Endothelial cell of umbilical vein (primary cell): ENCODE measurements around the gene TRAPPC14. TPM values are rescaled to one million over a fixed set of nuclear protein-coding genes. Genes with fewer than 3 reads are reported as not detected.

Source experiments
- BruUV-seq: library from RNA; stranded (reverse); fragments of 400-500 nt; replicated peaks from 2 replicates; lab custom pipeline; 2021; lab: Mats Ljungman, UMichigan
- CTCF ChIA-PET: fragments of 300-600, 350-600 bp; sonication (Branson Sonifier 250); formaldehyde crosslinking; loops from one replicate; lab custom pipeline; 2021; ENCODE audit warnings: antibody characterized with exemption, inconsistent platforms; lab: Charles Lee
- POLR2A ChIA-PET: fragments of 300-600, 350-600 bp; sonication (Branson Sonifier 250); formaldehyde crosslinking; loops from one replicate; lab custom pipeline; 2021; ENCODE audit warnings: antibody characterized with exemption, inconsistent platforms; lab: Charles Lee
- DNase-seq: peaks from one replicate; pipeline ENCODE4 v3.0.0-alpha.2; 2011; ENCODE audit warnings: low read depth, low spot score
- FAIRE-seq: peaks from 2 replicates; lab custom pipeline; 2011; peaks lifted over from hg19 to GRCh38; lab: Jason Lieb, UNC
- H2AFZ ChIP-seq: 2 replicates; pipeline ENCODE4 v1.6.0; 2012; ENCODE audit warnings: low read depth, low read length, control low read depth, inconsistent platforms
- H3K27ac ChIP-seq: 2 replicates; pipeline ENCODE4 v1.5.1; 2011; ENCODE audit warnings: low read depth, mild to moderate bottlenecking, control low read depth, low read length, moderate library complexity; ENCODE audit not compliant: insufficient read depth
- H3K27me3 ChIP-seq, 2 experiments: 2 replicates each; pipeline versions ENCODE4 v1.6.0 to v1.6.1; 2011; ENCODE audit warnings: low read length in 2 of 2, mixed read lengths in 1 of 2; ENCODE audit not compliant: control insufficient read depth in 2 of 2, insufficient read depth in 2 of 2
- H3K36me3 ChIP-seq, 2 experiments: 2 replicates in 1 of 2; 3 replicates in 1 of 2; pipeline ENCODE4 v1.5.1; 2011; ENCODE audit warnings: low read length in 2 of 2, mild to moderate bottlenecking in 1 of 2, moderate library complexity in 1 of 2; ENCODE audit not compliant: control insufficient read depth in 2 of 2, insufficient read depth in 2 of 2; ENCODE audit errors: extremely low read depth in 1 of 2
- H3K4me1 ChIP-seq: 3 replicates; pipeline ENCODE4 v1.5.1; 2011; ENCODE audit warnings: mild to moderate bottlenecking, low read length; ENCODE audit not compliant: control insufficient read depth, insufficient read depth; ENCODE audit errors: extremely low read depth
- H3K4me2 ChIP-seq: 2 replicates; pipeline ENCODE4 v1.6.1; 2011; ENCODE audit warnings: low read length, control low read depth, mixed read lengths; ENCODE audit not compliant: insufficient read depth
- H3K4me3 ChIP-seq, 3 experiments: fragments of 200-600 bp in 1 of 3; sonication (generic), shearing (Covaris generic) in 1 of 3; replicated peaks in 1 of 3; 2 replicates each; pipeline ENCODE4 v1.5.1; 2011 to 2016; ENCODE audit warnings: control low read depth in 3 of 3, low read length in 3 of 3, mild to moderate bottlenecking in 2 of 3, inconsistent platforms in 1 of 3, low read depth in 1 of 3, moderate library complexity in 1 of 3; ENCODE audit not compliant: insufficient read depth in 1 of 3
- H3K79me2 ChIP-seq: 2 replicates; pipeline ENCODE4 v1.6.0; 2012; ENCODE audit warnings: low read length, inconsistent platforms; ENCODE audit not compliant: control insufficient read depth, insufficient read depth
- H3K9ac ChIP-seq: replicated peaks from 2 replicates; pipeline ENCODE3; 2011; ENCODE audit warnings: low read length, control low read depth; ENCODE audit not compliant: insufficient read depth; ENCODE audit errors: extremely low read depth
- H3K9me1 ChIP-seq: replicated peaks from 3 replicates; pipeline ENCODE4 v1.6.0; 2011; ENCODE audit warnings: mild to moderate bottlenecking, low read length; ENCODE audit not compliant: control insufficient read depth, insufficient read depth; ENCODE audit errors: extremely low read depth
- H3K9me3 ChIP-seq: replicated peaks from 2 replicates; pipeline ENCODE4 v1.5.1; 2012; ENCODE audit warnings: low read length, inconsistent platforms; ENCODE audit not compliant: control insufficient read depth, insufficient read depth
- H4K20me1 ChIP-seq: replicated peaks from 2 replicates; pipeline ENCODE3; 2011; ENCODE audit warnings: mild to moderate bottlenecking, low read length; ENCODE audit not compliant: control insufficient read depth, insufficient read depth; ENCODE audit errors: extremely low read depth
- EZH2 ChIP-seq: IDR thresholded peaks from 2 replicates; pipeline ENCODE4 v1.6.1; 2012; ENCODE audit warnings: borderline replicate concordance, low read depth, mild to moderate bottlenecking, moderate library complexity, low read length, inconsistent platforms; ENCODE audit not compliant: severe bottlenecking
- POLR2A ChIP-seq: IDR thresholded peaks from 2 replicates; pipeline ENCODE4 v1.6.1; 2012; ENCODE audit warnings: low read depth, mild to moderate bottlenecking, control low read depth, low read length
- POLR2AphosphoS5 ChIP-seq: IDR thresholded peaks from 2 replicates; pipeline ENCODE4 v1.6.1; 2012; ENCODE audit warnings: low read depth, mild to moderate bottlenecking, control low read depth, low read length, moderate library complexity; ENCODE audit not compliant: insufficient read depth
- dilution Hi-C: fragments of 300-500 bp; cut with MboI; formaldehyde crosslinking; loops from one replicate; pipeline ENCODE4 v1.15.0; 2019; ENCODE audit warnings: low sequenced_read_pairs; ENCODE audit not compliant: extremely low pct_ligation_motif_present
- intact Hi-C: fragments of 100-400 bp; cut with micrococcal nuclease; formaldehyde crosslinking; loops from one replicate; pipeline ENCODE4 v1.10.0; 2022
- polyA plus RNA-seq, 4 experiments: library from polyadenylated mRNA; depleted of rRNA in 3 of 4; stranded (reverse) in 3 of 4; unstranded in 1 of 4; fragments of >200 nt; gene quantifications; 2 replicates each; pipeline versions ENCODE4 v1.2.1 to v1.2.3, GENCODE V29; 2011 to 2012; ENCODE audit warnings: missing spikeins in 1 of 4
- total RNA-seq: library from RNA; stranded (reverse); gene quantifications from 2 replicates; pipeline ENCODE4 v1.2.3, GENCODE V29; 2021

TRAPPC14 gene
- total and polyA plus RNA-seq, 2 donors (not counting 3 experiments of a cell fraction or from before 2014, with no cell fraction given), result 13.3 to 23.0 TPM

GRCh38 chr7:100126931-100127865 is 31.3 kb downstream of the TRAPPC14 start, which contains the start of gene MBLAC1:
MBLAC1 (plus strand) TSS chr7:100126967; CDS start chr7:100127396, 429 bp downstream.
- CTCF ChIA-PET, result interaction anchor here (0.9 to 2.8 kb wide), 6 partner anchors 26 to 214 kb away, joined by 3 to 13 read pairs (median 5); partner anchors contain the start of genes AP4M1 and MCM7
- no peaks in the 10 kb centered on the region for H4K20me1 ChIP-seq
- dilution Hi-C loops, result no loop called here
- POLR2A ChIA-PET, result interaction anchor here (0.7 kb wide), 1 partner anchor 302 kb away, joined by 3 read pairs; the partner anchor contains the start of gene MEPCE
- no peaks in the 10 kb centered on the region for H3K79me2 ChIP-seq
- H3K4me2 ChIP-seq, result peak within 1 kb of the TSS; percentile 89
- no TSS peak for BruUV-seq
- H3K9ac ChIP-seq, result peak within 1 kb of the TSS; percentile 99
- peaks cover 11% of the 10 kb centered on the region for H3K4me1 ChIP-seq
- H3K9me3 ChIP-seq, result no peaks in the 10 kb centered on the region
- FAIRE-seq (peak; percentile 89), DNase-seq (peak; percentile 88)
- peak; percentile 88 for TF ChIP-seq POLR2AphosphoS5
- TF ChIP-seq POLR2A, result peak; percentile 92
- no peak for TF ChIP-seq EZH2
- H3K9me1 ChIP-seq, result no peaks in the 10 kb centered on the region
- H2AFZ ChIP-seq, result peak within 1 kb of the TSS; percentile 96
- H3K27ac ChIP-seq, result peak within 1 kb of the TSS; percentile 94
- no peaks in the 10 kb centered on the region for H3K27me3 ChIP-seq
- H3K36me3 ChIP-seq, result peaks cover 0 to 2% of the 10 kb centered on the region in 2 experiments
- intact Hi-C loops, result loop anchor here (2.0 to 5.0 kb wide), 2 partner anchors 40 to 135 kb away; no protein-coding TSS in a partner anchor
- peak within 1 kb of the TSS; percentile 86 to 96 (median 93) for H3K4me3 ChIP-seq
